Astrocyte of the cerebellum (primary cell): ENCODE results near the gene SPARCL1.

Experiments used
- DNase-seq: peaks from one replicate; pipeline ENCODE4 v3.0.0-alpha.2; 2011; ENCODE audit warnings: low read depth
- H3K4me3 ChIP-seq: 2 replicates; pipeline ENCODE4 v1.5.1; 2011; ENCODE audit warnings: mild to moderate bottlenecking, low read depth, low read length, moderate library complexity
- CTCF ChIP-seq: IDR thresholded peaks from 2 replicates; pipeline ENCODE4 v1.5.1; 2012; ENCODE audit warnings: low read length, low read depth, moderate library complexity, mild to moderate bottlenecking; ENCODE audit errors: missing control alignments
- in situ Hi-C: cut with HindIII; loops from 2 replicates; pipeline ENCODE4 v1.10.0; 2017; ENCODE audit warnings: low sequenced_read_pairs

SPARCL1 gene

DNA sequence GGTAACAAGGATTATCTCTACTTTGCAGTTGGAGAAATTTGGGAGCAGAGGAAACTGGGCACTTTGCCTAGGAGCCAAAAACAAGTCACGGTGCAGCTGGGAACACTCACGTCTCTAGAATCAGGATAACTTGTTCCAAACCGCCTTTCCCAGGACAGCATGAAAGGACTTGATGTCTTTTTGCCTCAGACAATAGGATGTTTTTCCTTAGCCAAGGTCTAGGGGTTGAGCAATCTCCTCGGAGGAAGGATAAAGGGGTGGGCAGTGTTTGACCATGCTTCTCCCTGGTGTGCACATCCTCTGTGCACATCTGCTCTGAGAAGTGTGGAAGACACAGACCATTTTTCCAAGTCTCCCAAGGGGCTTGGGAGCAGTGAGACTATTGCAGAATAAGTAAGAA, 1.7 kb upstream of the SPARCL1 start:
- DNase-seq: peak; percentile 26
- H3K4me3 ChIP-seq: no peak overlapping the region
- in situ Hi-C loops: loop anchor here (25.0 kb wide), 1 partner anchor 306 kb away; the partner anchor contains the start of gene MEPE
- no peak for TF ChIP-seq CTCF

GRCh38 chr4:87530229-87530628, 1.1 kb upstream of the SPARCL1 start:
- in situ Hi-C loops: loop anchor here (25.0 kb wide), 1 partner anchor 307 kb away; the partner anchor contains the start of gene MEPE
- no peak for TF ChIP-seq CTCF
- no peak for DNase-seq
- no peak overlapping the region for H3K4me3 ChIP-seq

- TF ChIP-seq CTCF: no peak
- H3K4me3 ChIP-seq: no peak overlapping the region
- in situ Hi-C loops: loop anchor here (25.0 kb wide), 1 partner anchor 310 kb away; the partner anchor contains the start of gene MEPE
- DNase-seq: no peak
Measured at GRCh38 chr4:87527431-87528220, 1.6 kb downstream of the SPARCL1 start.

GRCh38 chr4:87525636-87526295, 3.4 kb downstream of the SPARCL1 start:
- H3K4me3 ChIP-seq: no peak overlapping the region
- no peak for TF ChIP-seq CTCF
- in situ Hi-C loops: loop anchor here (25.0 kb wide), 1 partner anchor 312 kb away; the partner anchor contains the start of gene MEPE
- DNase-seq: no peak

- TF ChIP-seq CTCF: no peak
- no peak for DNase-seq
- in situ Hi-C loops: no loop called here
- H3K4me3 ChIP-seq: no peak overlapping the region
Measured at GRCh38 chr4:87524456-87524855, 4.7 kb downstream of the SPARCL1 start.

DNA sequence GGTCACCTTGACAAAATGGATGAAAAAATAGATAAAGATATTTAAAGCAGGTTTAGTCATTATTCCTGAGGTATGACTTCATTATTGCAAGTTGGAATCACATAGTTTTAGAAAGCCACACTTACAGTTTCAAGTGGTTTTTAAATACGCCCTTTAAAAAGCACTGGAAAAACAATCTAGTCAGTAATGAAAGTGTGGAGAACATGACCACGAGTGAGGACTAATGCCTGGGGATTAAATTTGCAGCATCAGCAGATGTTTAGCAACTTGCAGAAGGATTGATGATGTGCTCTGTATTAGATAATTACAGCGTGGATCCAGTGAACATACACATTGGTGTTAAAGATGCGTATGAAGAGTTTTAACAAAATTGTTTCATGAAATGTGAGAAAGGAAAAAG, 5.9 kb downstream of the SPARCL1 start:
- TF ChIP-seq CTCF: no peak
- H3K4me3 ChIP-seq: no peak overlapping the region
- DNase-seq: no peak
- in situ Hi-C loops: no loop called here
